ENCODE measurements around the gene TBX21.

Gene TBX21, protein sequence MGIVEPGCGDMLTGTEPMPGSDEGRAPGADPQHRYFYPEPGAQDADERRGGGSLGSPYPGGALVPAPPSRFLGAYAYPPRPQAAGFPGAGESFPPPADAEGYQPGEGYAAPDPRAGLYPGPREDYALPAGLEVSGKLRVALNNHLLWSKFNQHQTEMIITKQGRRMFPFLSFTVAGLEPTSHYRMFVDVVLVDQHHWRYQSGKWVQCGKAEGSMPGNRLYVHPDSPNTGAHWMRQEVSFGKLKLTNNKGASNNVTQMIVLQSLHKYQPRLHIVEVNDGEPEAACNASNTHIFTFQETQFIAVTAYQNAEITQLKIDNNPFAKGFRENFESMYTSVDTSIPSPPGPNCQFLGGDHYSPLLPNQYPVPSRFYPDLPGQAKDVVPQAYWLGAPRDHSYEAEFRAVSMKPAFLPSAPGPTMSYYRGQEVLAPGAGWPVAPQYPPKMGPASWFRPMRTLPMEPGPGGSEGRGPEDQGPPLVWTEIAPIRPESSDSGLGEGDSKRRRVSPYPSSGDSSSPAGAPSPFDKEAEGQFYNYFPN

DNA sequence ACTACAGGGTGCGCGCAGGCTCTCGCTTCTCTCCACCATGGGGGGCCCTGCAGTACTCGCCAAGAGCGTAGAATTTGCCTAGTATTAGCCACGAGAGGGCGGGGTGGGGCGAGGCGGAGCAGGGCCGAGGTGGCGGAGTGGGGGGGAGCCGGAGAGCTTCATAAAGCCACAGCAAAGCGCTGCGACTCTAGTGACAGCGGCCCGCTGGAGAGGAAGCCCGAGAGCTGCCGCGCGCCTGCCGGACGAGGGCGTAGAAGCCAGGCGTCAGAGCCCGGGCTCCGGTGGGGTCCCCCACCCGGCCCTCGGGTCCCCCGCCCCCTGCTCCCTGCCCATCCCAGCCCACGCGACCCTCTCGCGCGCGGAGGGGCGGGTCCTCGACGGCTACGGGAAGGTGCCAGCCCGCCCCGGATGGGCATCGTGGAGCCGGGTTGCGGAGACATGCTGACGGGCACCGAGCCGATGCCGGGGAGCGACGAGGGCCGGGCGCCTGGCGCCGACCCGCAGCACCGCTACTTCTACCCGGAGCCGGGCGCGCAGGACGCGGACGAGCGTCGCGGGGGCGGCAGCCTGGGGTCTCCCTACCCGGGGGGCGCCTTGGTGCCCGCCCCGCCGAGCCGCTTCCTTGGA, at the start of gene TBX21:
TBX21 (plus strand) TSS at position 190 of the 627 bp plus-strand sequence; CDS start at position 409, 219 bp downstream.
- DNase-seq (ENCODE audit: low read depth in 2 of 2): peak; percentile 87 to 94

DNA sequence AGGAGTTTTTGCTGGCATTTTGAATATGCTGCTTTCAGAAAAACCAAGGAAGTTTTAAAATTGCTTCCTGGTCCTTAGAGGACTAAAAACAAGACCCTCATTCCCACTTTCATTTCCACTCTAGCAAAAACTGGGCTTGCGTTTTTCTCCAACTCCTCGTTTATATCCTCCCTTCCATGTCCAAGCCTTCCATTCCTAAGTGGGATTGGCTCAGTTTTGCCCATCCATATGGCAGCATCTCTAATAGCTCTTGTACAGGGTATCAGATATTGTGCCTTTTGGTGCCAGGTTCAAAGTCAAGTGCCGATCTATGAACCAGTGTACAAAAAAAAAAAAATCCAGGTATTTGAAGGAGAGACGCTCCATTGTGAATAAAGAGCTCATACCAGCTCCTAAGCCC, 49.0 kb upstream of the TBX21 start:
- DNase-seq (ENCODE audit: low read depth in 2 of 2): no peak

DNA sequence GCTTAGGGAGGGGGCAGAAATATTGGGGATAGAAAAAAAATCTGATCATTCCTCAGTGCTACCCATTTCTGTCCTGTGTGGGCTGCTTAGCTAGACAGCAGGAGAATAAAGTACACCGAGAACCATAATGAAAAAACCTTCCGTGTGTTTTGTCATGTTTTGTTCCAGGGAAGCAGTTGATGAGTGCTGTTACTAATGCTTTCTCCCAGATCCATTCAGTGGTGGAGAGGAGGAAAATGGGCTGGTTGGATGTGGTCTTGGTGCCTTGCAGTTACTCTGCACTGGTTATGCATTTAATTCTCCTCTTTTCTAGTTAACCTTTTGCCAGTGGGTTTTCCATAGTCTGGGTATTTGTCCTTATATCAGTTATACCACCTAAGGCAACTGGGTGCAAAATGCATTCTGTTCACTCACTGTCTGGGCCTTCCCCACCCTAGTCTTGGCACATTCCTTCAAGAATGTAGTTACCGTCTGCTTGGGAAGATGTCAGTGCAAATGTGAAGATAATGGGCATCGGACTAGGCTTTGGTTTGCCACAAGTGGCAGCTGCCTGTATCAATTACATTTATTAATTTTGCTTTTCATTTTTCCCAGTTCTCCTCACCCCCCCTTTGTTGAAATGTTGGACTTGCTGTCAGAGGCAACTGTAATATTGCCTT, 48.4 kb upstream of the TBX21 start:
- DNase-seq (ENCODE audit: low read depth in 2 of 2): no peak

DNA sequence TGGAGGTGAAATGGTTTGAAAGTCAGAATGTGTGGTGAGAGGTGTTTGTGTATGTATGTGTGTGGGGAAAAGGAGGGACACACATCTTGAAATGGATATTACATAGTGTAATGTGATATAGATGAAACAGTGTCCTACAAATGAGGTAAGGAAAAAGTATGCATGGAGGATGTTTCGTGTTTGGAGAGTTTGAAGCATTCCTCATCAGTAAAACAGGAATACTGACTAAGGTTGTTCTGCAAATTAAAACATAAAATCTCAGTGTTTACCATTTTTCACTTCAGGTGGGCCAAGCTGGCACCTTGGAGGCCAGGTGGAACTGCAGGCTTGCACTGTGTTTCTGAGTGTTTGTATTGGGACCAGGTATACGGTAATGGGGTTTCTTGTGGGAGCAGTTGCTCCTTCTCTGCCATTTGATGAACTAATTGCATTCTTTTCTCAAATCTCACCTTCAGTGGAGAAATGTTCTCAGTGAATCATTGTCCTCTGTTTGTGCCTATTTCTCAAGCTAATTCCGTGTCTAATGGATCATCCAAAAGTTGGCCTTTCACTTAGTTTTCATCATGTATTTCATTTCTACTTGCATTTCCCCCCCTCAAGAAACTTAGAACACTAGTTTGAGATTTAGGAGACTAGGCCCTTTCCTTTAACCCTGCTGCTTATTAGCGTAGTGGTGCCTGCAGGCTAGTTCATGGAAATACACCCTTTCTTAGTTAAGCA, 47.3 kb upstream of the TBX21 start:
- no peak for DNase-seq (ENCODE audit: low read depth in 2 of 2)

DNA sequence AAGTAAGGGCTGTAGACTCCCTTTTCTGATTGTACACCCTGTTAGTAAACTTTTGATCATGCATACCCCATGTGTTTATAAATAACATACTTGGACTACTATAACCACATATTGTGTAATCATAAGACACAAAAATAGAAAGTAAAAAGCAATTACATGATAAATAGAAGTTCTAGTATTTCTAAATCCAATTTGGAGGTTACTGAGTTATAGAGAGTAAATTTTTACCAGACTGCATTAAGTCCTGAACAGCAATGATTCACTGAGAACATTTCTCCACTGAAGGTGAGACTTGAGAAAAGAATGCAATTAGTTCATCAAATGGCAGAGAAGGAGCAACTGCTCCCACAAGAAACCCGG, 46.8 kb upstream of the TBX21 start:
- no peak for DNase-seq (ENCODE audit: low read depth in 2 of 2)

DNA sequence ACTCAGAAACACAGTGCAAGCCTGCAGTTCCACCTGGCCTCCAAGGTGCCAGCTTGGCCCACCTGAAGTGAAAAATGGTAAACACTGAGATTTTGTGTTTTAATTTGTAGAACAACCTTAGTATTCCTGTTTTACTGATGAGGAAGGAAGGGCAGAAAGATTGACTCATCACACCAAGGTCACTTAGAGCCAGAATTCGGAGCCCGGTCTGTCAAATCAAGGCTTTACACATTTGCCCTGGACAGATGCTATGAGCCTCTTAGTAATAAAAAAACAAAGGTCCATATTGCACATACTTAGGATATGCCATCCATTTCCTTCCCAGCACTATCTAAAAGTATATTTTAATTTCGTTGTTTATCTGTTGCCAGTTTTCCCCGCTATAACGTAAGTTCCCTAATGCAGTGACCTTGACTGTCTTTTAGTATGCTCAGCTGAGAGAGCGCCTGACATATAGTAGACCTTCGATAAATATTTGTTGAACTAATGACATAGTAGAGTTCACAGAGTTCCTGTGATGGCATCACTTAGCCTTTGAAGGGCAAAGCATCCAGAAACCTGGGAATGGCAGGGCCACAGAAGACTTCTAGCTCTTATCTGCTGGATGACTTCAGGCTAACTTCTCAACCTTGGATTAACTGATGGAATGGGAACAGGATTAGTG, 46.2 kb upstream of the TBX21 start:
- DNase-seq (ENCODE audit: low read depth in 2 of 2): no peak

DNA sequence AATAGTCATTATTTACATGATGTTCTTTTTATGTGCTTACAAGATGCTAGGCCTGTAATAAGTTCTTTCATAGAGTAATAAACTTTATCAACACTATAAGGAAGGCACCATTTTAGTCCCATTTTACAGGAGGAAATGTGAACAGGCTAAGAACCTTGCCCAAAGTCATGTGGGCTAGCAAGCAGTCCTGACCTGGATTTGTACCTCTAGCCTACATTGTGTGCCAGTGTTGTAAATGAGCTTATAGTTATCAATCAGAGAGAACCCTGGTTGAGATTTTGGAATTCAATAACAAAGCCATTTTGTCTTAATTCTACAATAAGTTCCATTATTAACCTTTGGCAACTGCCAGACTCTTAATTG, 45.7 kb upstream of the TBX21 start:
- DNase-seq (ENCODE audit: low read depth in 2 of 2): no peak

DNA sequence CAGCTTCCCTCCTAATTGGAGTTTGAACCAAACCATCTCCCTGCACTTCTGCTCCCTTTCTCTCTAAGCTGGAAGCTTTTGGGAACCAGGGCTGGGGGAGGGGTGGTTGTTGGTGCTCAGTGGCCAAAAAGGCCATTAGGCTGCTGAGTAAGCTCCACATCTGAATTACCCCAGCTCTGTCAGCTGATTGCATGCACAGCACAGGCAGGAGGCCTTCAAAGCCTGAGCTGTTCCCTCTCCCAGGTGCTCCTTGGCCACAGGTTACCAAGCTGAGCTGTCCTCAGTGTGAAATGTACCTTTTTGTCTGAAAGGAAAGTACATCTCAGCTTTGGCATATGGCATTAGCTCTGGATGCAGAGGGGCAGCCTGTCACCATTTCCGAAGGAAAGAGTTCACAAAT, 45.3 kb upstream of the TBX21 start:
- no peak for DNase-seq (ENCODE audit: low read depth in 2 of 2)

DNA sequence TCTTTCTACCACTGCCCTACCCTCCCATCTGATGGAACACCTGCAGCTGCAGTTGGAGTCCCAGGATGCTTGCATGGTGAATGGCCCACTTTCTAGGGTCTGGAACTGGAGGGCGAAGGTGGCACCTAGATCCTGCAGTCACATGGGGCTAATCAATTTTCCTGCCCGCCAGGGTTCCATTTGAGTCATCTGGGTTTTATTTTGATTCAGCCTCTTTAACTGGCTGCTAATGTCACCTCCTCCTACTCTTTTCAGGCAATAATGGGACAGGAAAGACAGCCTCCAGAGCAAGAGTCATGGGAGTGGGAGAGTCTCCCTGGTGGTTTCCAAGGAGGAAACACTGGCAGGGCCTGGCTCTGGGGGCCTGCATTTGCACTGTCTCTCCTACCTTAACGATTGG, 42.9 kb upstream of the TBX21 start:
- DNase-seq (ENCODE audit: low read depth in 2 of 2): no peak

DNA sequence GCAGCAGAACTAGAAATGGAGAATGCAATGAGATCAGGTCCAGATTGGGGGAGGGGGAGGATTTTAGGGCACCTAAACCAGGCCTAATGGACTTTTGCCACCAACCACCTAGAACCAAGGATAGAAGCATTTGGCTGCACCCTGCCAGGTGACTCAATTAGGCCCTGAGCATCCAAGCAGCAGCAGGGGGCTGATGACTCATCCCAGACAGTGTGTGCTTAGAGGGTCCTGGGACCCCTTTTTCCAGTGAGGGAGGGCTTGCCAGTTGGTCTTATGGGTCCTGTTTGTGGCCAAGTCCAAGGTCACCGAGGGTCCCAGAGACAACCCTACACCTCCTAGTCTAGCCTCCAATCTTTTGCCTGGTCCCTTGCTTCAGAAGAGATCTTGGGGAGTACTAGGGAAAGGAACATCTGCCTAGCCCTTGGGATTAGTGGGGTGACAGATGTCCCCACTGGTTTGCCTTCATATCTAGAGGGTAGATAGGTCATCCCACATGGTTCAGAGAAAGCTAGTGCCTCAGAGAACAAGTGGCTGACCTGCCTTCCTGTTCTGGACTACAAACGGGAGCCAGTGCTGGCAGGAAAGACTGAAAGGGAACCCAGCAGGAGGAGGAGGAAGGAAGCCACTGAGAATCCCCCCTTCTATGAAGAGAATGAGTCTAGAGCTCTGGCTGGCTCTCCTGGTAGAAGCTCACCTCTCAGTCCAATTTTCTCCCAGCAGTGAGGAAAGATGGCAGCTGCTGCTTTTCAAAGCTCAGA, 40.7 kb upstream of the TBX21 start:
- DNase-seq (ENCODE audit: low read depth in 2 of 2): no peak

DNA sequence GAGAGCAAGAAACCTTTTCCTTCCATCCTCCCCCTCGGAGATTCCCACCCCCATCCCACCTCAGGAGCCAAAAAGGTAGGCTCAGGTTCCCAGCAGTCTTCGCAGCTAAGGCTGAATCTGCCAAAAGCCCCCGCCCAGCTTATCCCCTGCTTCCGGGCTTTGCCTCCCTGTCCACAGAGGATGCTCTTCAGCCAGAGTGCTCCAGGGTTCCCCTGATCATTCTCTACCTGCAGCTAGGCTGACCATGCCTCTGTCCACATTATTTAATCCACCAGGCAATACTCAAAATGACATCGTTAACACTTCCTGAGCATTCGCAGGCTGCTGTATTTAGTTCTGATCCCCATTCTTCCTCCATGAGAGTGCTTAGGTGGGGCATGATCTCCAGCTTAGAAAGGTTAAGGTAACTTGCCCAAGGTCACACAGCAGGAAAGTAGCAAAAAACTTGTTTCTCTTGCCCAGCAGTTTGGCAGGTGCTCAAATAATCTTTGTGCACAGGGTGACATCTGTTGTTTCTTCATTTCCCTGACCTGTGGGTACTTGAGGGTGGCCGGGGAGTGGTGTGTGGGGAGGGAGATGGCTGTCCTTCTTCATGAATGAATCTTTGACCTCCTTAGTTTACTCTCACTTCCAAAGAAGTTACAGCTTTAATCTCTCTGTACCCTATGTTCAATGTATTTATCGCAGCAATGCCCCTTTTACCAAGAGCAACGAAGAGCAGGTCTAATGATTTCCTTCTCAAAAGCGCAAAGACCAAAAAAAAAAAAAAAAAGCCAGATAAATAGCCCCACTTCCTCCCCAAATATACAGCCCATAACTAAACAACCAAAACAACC, 39.9 kb upstream of the TBX21 start:
- DNase-seq (ENCODE audit: low read depth in 2 of 2): no peak

DNA sequence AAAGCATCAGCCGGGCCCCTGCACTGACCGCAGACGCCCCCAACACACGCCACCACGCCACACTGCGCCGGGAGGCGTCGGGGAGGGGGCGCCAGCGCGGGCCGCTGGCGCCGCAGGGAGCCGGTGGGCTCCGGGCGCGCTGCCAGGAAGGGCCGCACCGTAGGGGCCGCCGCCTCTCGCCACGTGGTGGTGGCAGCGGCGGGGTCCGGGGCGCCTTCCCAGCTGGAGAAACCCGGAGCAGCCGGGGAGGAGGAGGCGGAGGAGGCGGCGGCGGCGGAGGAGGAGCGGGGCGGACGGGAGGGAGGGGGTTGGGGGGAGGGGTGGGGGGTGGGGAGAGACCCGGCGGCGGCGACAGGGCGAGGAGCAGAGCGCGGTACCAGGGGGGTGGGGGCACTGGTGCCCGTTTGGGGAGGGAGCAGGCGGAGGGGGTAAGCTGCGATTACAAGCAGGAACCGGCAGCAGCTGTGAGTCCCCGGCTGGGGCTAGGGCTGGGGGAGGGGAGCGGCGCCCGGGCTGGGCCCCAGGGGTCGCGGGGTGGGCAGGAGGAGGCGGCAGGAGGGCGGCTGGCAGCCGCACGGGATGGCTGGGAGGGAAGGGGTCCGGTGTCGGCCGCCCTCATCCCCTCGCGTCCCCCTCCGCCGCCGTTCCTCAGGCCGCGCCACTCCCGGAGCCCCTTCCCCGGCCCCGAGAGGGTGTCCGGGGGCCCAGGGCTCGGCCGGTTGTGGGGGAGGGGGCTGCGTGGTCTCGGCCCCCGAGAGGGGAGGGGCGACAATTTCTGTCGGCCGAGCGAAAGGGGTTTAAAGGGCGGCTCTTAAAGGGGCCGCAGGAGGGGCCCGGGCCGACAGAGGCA, 39.1 kb upstream of the TBX21 start, which contains the start of gene TBKBP1:
TBKBP1 (plus strand) TSS at position 431 of the 850 bp plus-strand sequence. CDS start 1,952 bp downstream, outside the sequence.
- peak; percentile 56 to 60 for DNase-seq (ENCODE audit: low read depth in 2 of 2)

DNA sequence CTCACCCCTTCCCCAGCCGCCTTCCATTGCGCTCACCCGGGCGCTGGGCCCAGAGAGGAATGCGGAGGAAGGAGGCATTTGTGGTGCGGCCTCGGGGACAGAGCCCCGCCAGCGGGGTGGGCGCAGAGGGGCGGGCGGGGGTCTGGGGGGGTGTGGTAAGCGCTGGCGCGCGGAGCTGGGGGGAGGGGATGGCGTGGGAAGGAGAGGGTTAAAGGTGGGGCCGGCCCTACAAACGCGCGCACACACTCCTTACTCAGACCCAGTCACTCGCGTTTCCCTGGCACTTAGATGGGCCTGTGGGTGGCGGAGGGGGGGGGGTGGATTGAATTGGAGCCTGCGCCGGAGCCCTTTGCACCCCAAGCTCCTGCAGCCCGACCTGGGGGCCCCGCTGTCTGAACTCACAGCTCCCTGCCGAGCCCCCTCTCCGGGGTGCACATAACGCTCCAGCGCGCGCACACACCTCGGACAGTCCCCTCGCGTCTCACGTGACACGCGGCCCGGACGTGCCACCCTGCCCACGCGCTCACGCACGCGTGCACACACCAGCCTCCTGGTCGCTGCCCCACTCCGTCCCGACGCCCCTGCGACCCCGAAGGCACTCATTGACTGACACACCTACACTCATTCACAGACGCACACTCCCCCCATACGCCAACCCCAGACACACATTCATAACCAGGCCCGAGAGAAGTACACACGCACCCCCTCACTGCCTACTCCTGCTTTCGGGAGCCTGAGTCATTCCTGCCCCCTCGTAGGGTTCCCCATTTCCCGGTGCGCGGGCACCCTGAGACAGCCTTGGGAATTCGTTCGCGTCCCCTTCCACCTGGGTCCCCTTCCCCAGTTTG, 38.2 kb upstream of the TBX21 start:
- DNase-seq (ENCODE audit: low read depth in 2 of 2): peak; percentile 54 to 66

DNA sequence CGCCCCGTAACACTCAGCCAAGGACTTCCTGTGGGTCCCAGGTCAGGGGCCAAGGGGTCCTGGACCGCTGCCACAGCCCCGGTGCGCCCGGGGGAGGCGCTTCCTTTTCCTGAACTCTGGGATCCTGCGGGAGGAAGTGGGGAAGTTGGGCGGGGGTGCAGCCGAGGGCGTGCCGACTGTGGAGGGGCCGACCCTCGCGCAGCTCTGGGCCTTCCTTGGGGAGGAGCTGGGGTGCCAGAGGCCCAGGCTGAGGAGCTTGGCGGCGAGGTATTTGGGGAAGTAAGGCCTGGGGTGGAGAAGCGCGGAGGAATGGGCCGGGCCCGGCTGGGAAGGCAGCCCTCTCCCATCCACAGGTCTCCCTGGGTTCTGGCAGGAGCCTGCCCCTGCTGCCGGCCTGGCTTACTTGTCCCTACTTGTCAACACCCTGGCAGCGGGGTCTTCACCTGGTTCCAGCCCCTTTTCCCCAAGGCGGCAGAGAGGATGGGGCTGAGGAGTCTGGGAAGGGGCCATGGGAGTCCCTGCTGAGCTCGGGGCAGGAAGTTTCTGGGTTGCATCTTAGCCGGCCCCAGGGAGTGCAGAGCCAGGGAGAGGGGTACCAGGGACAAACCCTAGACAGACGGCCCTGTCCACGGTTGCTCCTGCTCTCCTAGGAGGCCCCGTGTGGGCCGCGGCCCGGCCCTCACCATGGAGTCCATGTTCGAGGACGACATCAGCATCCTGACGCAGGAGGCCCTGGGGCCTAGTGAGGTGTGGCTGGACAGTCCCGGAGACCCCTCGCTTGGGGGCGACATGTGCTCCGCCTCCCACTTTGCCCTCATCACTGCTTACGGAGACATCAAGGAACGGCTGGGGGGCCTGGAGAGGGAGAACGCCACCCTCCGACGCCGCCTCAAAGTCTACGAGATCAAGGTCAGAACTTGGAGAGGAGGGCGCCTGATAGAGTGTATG, 37.3 kb upstream of the TBX21 start:
- DNase-seq (ENCODE audit: low read depth in 2 of 2): no peak

DNA sequence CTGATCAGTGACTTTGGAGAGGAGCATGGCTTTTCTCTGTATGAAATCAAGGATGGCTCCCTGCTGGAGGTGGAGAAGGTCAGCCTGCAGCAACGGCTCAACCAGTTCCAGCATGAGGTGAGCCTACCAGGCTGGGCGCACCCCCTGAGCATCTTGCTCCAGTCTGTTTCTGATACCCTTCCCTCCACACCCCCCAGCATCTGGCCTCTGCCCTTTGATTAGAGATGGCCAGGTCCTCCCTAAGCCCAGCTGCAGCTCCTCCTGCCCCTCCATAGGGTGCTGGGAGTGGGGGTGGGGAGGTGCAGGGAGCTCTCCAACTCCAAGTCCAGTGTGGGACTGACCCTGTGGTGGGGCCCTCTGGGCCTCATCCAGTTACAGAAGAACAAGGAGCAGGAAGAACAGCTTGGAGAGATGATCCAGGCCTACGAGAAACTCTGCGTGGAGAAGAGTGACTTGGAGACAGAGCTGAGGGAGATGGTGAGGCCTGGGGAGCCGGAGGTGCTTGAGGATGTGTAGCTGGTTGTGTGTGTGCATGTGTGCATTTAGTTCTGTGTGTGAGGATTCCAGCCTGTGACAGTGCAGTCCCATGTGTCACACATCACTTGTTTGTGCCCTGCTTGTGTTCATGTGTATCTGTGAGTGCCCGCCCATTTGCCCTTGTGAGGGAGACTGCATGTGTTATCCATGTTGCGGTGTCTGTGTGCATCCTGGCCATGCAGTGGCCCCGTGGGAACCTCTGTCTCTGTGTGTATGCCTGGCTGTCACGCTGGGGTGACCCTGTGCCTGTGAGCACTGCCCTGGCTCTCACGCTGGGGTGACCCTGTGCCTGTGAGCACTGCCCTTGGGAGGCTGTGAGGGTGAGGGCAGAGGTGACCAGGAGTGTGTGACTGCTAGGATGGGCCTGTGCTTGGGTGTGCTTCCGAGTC, 36.1 kb upstream of the TBX21 start:
- DNase-seq (ENCODE audit: low read depth in 2 of 2): no peak

Data from stimulated activated CD4-positive, alpha-beta T cell treated with anti-CD3 and anti-CD28 coated beads, Interleukin-1b, Interleukin-23, amount 100 ng/mL, for 4 hours (primary cell).